HepG2 (cell line): ENCODE data around the gene NID2. TPM values are rescaled to one million over a fixed set of nuclear protein-coding genes. Genes with fewer than 3 reads are reported as not detected.

ENCODE experiments used
- ATAC-seq: fragments of 200-7000 bp; cut with Tn5 transposase; 3 replicates; pipeline ENCODE4 v1.9.1; 2020; ENCODE audit warnings: mild to moderate bottlenecking, moderate library complexity
- BruUV-seq: library from RNA; stranded (reverse); fragments of 400-500 nt; replicated peaks from 2 replicates; lab custom pipeline; 2021; lab: Mats Ljungman, UMichigan
- CTCF ChIA-PET: fragments of 300-600 bp; formaldehyde crosslinking; extraction: SDS; loops from one replicate; lab custom pipeline; 2021; ENCODE audit warnings: low total read pairs, inconsistent platforms, low intra/inter-chr PET ratio; lab: Yijun Ruan, JAX
- POLR2A ChIA-PET: fragments of 350-600 bp; sonication (Branson Sonifier 250); formaldehyde crosslinking; loops from one replicate; lab custom pipeline; 2020; ENCODE audit warnings: antibody characterized with exemption, inconsistent platforms; lab: Yijun Ruan, JAX
- DNase-seq: peaks from one replicate; pipeline ENCODE4 v3.0.0-alpha.2; 2015; ENCODE audit warnings: low spot score
- FAIRE-seq: peaks from 3 replicates; lab custom pipeline; 2011; peaks lifted over from hg19 to GRCh38; lab: Jason Lieb, UNC
- H2AFZ ChIP-seq: one replicate; pipeline ENCODE4 v1.6.1; 2011; ENCODE audit warnings: low read length, inconsistent platforms
- H3K27ac ChIP-seq: fragments of 300-600 bp; 3 replicates; pipeline ENCODE4 v1.8.0; 2011; ENCODE audit warnings: mixed run types, mild to moderate bottlenecking, mixed read lengths, low read length, inconsistent platforms; ENCODE audit not compliant: insufficient read depth; ENCODE audit errors: extremely low read length
- H3K27me3 ChIP-seq, 2 experiments: fragments of 200-600 bp in 1 of 2; 2 replicates in 1 of 2; 3 replicates in 1 of 2; pipeline versions ENCODE4 v1.6.0 to v1.8.0; 2011; ENCODE audit warnings: low read length in 2 of 2, mild to moderate bottlenecking in 2 of 2, moderate library complexity in 2 of 2, inconsistent platforms in 1 of 2; ENCODE audit not compliant: insufficient read depth in 2 of 2, control insufficient read depth in 1 of 2
- H3K36me3 ChIP-seq, 2 experiments: fragments of 200-600 bp in 1 of 2; replicated peaks in 1 of 2; 2 replicates in 1 of 2; 3 replicates in 1 of 2; pipeline versions ENCODE4 v1.5.1 to v1.8.0; 2011; ENCODE audit warnings: low read length in 2 of 2, inconsistent platforms in 1 of 2; ENCODE audit not compliant: insufficient read depth in 2 of 2, control insufficient read depth in 1 of 2
- H3K4me1 ChIP-seq: 2 replicates; pipeline ENCODE4 v1.5.1; 2012; ENCODE audit warnings: low read length, inconsistent platforms; ENCODE audit not compliant: insufficient read depth
- H3K4me2 ChIP-seq: 2 replicates; pipeline ENCODE4 v1.6.0; 2011; ENCODE audit warnings: low read depth, low read length, inconsistent platforms
- H3K4me3 ChIP-seq, 3 experiments: fragments of 200-600 bp in 1 of 3; sonication (generic), shearing (Covaris generic) in 1 of 3; replicated peaks in 1 of 3; 2 replicates each; pipeline ENCODE4 v1.5.1; 2011 to 2016; ENCODE audit warnings: low read length in 3 of 3, inconsistent platforms in 2 of 3, low read depth in 2 of 3, mild to moderate bottlenecking in 2 of 3, control low read depth in 1 of 3, mixed read lengths in 1 of 3; ENCODE audit not compliant: insufficient read depth in 1 of 3
- H3K79me2 ChIP-seq: one replicate; pipeline ENCODE4 v1.6.1; 2011; ENCODE audit warnings: low read length, inconsistent platforms; ENCODE audit not compliant: insufficient read depth
- H3K9ac ChIP-seq: 2 replicates; pipeline ENCODE4 v1.6.0; 2011; ENCODE audit warnings: mild to moderate bottlenecking, low read depth, low read length, inconsistent platforms; ENCODE audit not compliant: insufficient read depth
- H3K9me3 ChIP-seq: 2 replicates; pipeline ENCODE4 v1.5.1; 2012; ENCODE audit warnings: mild to moderate bottlenecking, low read length
- H4K20me1 ChIP-seq: 2 replicates; pipeline ENCODE4 v1.6.0; 2011; ENCODE audit warnings: inconsistent platforms, mild to moderate bottlenecking, low read length, moderate library complexity; ENCODE audit not compliant: insufficient read depth
- AGO1 ChIP-seq: fragments of 200-400 bp; formaldehyde crosslinking; IDR thresholded peaks from 2 replicates; pipeline ENCODE4 v1.6.1; 2017; ENCODE audit warnings: mild to moderate bottlenecking, low read depth, low read length, moderate library complexity; ENCODE audit not compliant: poor library complexity, severe bottlenecking
- ATAD3A ChIP-seq: sonication (generic); formaldehyde crosslinking; IDR thresholded peaks from 2 replicates; pipeline ENCODE4 v1.4.0; 2020; ENCODE audit warnings: missing genetic modification reagents
- HCFC1 ChIP-seq: fragments of 150-350 bp; IDR thresholded peaks from 2 replicates; pipeline ENCODE4 v1.6.1; 2014; ENCODE audit warnings: low read depth, low read length
- MATR3 ChIP-seq: sonication (generic); formaldehyde crosslinking; IDR thresholded peaks from 2 replicates; pipeline ENCODE4 v1.4.0; 2020; ENCODE audit warnings: missing genetic modification reagents
- PAX8 ChIP-seq: sonication (generic); formaldehyde crosslinking; IDR thresholded peaks from 2 replicates; pipeline ENCODE4 v1.8.0; 2022; ENCODE audit warnings: mild to moderate bottlenecking, missing genetic modification reagents, borderline replicate concordance
- RBFOX2 ChIP-seq: fragments of 200-400 bp; formaldehyde crosslinking; IDR thresholded peaks from 2 replicates; pipeline ENCODE4 v1.6.1; 2017; ENCODE audit warnings: low read depth, mild to moderate bottlenecking, low read length
- SMC3 ChIP-seq: IDR thresholded peaks from 2 replicates; pipeline ENCODE4 v1.6.1; 2011; ENCODE audit warnings: low read length, improper control_type of control experiment
- TAF15 ChIP-seq: fragments of 200-400 bp; formaldehyde crosslinking; IDR thresholded peaks from one replicate; pipeline ENCODE4 v1.6.1; 2018; ENCODE audit warnings: mild to moderate bottlenecking, low read depth, low read length; ENCODE audit not compliant: poor library complexity, severe bottlenecking
- ZBTB1 ChIP-seq: sonication (generic); formaldehyde crosslinking; IDR thresholded peaks from 2 replicates; pipeline ENCODE4 v1.4.0; 2020; ENCODE audit warnings: missing genetic modification reagents, borderline replicate concordance
- ZBTB20 ChIP-seq: sonication (generic); formaldehyde crosslinking; IDR thresholded peaks from 2 replicates; pipeline ENCODE4 v1.8.1; 2023; ENCODE audit warnings: missing genetic modification reagents, low read depth, mild to moderate bottlenecking, borderline replicate concordance
- ZEB1 ChIP-seq: IDR thresholded peaks from 2 replicates; pipeline ENCODE4 v1.6.1; 2012; ENCODE audit warnings: mild to moderate bottlenecking, low read depth, inconsistent platforms; ENCODE audit not compliant: insufficient replicate concordance
- ZNF329 ChIP-seq: sonication (generic); formaldehyde crosslinking; IDR thresholded peaks from 2 replicates; pipeline ENCODE4 v1.9.0; 2021; ENCODE audit warnings: low read depth, mild to moderate bottlenecking, missing genetic modification reagents
- ZNF460 ChIP-seq: sonication (generic); formaldehyde crosslinking; IDR thresholded peaks from 2 replicates; pipeline ENCODE4 v1.5.1; 2020; ENCODE audit warnings: missing genetic modification reagents, mild to moderate bottlenecking, borderline replicate concordance
- ZNF547 ChIP-seq: sonication (generic); formaldehyde crosslinking; IDR thresholded peaks from 2 replicates; pipeline ENCODE4 v1.5.1; 2020; ENCODE audit warnings: mild to moderate bottlenecking, missing genetic modification reagents
- ZNF850 ChIP-seq: sonication (generic); formaldehyde crosslinking; conservative IDR thresholded peaks from 2 replicates; pipeline ENCODE4 v1.9.0; 2021; ENCODE audit warnings: mild to moderate bottlenecking, missing genetic modification reagents
- WGBS: methylation state at CpG from one replicate; pipeline ENCODE4 v1.1.6; 2017; ENCODE audit warnings: low lambda C conversion rate; 5-methylcytosine and 5-hydroxymethylcytosine counted together
- in situ Hi-C: cut with HindIII; loops from 2 replicates; pipeline ENCODE4 v1.10.0; 2017; ENCODE audit warnings: low pct_unique_long_range_greater_than_20kb; ENCODE audit not compliant: extremely low pct_ligation_motif_present
- intact Hi-C: fragments of 100-400 bp; cut with micrococcal nuclease; formaldehyde crosslinking; loops from one replicate; pipeline ENCODE4 v1.10.0; 2022; ENCODE audit not compliant: unreplicated experiment
- polyA plus RNA-seq, 8 experiments: library from polyadenylated mRNA; depleted of rRNA in 3 of 8; stranded (reverse) in 7 of 8; unstranded in 1 of 8; fragments of >200 nt; fragmentation: Illumina TruSeq in 4 of 8; extraction: Trizol in 4 of 8; gene quantifications; 2 replicates each; pipeline versions ENCODE4 v1.2.1 to v1.2.3, GENCODE V29; 2011 to 2016; ENCODE audit warnings: low read depth in 4 of 8, missing spikeins in 1 of 8, mixed read lengths in 1 of 8; ENCODE audit not compliant: insufficient read depth in 1 of 8
- total RNA-seq, 5 experiments: library from RNA; depleted of rRNA; stranded (reverse); fragments of >200 nt; fragmentation: Illumina TruSeq; extraction: Trizol; gene quantifications; 2 replicates each; pipeline ENCODE4 v1.2.3, GENCODE V29; 2016; ENCODE audit warnings: low read depth in 1 of 5
- TF ChIP-seq, protein P1 (sequence below): sonication (generic); formaldehyde crosslinking; IDR thresholded peaks from 2 replicates; pipeline ENCODE4 v1.8.0; 2022; ENCODE audit warnings: missing genetic modification reagents, mild to moderate bottlenecking, borderline replicate concordance
- TF ChIP-seq, protein P2 (sequence below), 2 experiments: IDR thresholded peaks; 2 replicates each; pipeline ENCODE4 v1.6.1; 2011 to 2012; ENCODE audit warnings: low read length in 2 of 2, borderline replicate concordance in 1 of 2, low read depth in 1 of 2, mild to moderate bottlenecking in 1 of 2, moderate library complexity in 1 of 2
- TF ChIP-seq, protein P3 (sequence below): sonication (generic); formaldehyde crosslinking; IDR thresholded peaks from 2 replicates; pipeline ENCODE4 v1.4.0; 2020; ENCODE audit warnings: mild to moderate bottlenecking, low read depth, missing genetic modification reagents

Gene NID2
- total and polyA plus RNA-seq, 2 of the 13 experiments (the other 11 are each of a cell fraction or from before 2014, with no cell fraction given), result 0.11 TPM; not detected in 1

DNA sequence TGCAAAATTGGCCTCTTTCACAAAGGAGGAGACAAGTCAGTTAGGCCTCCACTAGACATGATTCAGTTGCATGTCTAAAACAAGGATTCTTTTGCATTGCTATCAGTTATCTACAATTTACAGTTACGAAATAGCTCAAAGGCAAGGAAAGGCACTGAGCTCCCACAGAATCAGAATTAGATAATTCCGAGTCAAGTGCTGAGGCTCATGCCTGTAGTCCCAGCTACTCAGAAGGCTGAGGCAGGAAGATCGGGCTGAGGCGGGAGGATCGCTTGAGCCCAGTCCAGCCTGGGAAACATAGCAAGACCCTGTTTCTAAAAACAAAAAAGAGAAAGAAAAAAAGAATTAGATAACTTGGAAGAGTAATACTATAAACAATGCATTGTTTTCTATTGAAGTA is 91.8 kb downstream of the NID2 start (continued):
- TF ChIP-seq, protein P1, sequence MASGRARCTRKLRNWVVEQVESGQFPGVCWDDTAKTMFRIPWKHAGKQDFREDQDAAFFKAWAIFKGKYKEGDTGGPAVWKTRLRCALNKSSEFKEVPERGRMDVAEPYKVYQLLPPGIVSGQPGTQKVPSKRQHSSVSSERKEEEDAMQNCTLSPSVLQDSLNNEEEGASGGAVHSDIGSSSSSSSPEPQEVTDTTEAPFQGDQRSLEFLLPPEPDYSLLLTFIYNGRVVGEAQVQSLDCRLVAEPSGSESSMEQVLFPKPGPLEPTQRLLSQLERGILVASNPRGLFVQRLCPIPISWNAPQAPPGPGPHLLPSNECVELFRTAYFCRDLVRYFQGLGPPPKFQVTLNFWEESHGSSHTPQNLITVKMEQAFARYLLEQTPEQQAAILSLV, result no peak

DNA sequence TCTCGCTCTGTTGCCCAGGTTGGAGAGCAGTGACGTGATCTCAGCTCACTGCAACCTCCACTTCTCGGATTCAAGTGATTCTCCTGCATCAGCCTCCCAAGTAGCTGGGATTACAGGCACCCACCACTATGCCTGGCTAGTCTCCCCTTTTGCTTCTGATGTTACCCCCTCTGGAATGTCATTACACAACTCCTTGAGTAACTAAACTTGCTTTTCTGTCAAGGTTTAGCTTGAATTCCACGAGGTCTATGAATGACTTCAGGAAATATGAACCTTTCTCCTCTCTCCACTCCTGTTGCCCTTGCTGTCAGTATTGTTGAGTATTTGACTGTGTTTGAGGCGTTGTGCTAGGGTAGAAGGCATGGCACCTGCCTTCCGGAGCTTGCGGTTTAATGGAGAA is 96.3 kb downstream of the NID2 start:
- no TSS peak for BruUV-seq
- in situ Hi-C loops, result no loop called here
- DNase-seq, result no peak
- no peaks in the 10 kb centered on the region for H4K20me1 ChIP-seq
- H3K9me3 ChIP-seq, result no peaks in the 10 kb centered on the region
- no peak overlapping the region for H3K9ac ChIP-seq
- H3K4me2 ChIP-seq, result no peak overlapping the region
- POLR2A ChIA-PET, result no interaction called here
- no peak overlapping the region for H3K27ac ChIP-seq
- ATAC-seq, result no peak
- peaks cover 4 to 26% of the 10 kb centered on the region in 2 experiments; a peak in 3 of 5 replicates for H3K27me3 ChIP-seq
- H3K79me2 ChIP-seq, result no peaks in the 10 kb centered on the region
- TF ChIP-seq MATR3 (CRISPR knock-in tag) (no peak), ZNF329 (CRISPR knock-in tag) (no peak), TAF15 (no peak), HCFC1 (no peak), ZNF460 (CRISPR knock-in tag) (no peak), PAX8 (CRISPR knock-in tag) (no peak), RBFOX2 (no peak), ZEB1 (no peak), SMC3 (no peak), ZBTB1 (no peak), ZBTB20 (CRISPR knock-in tag) (no peak), ZNF850 (CRISPR knock-in tag) (no peak), ZNF547 (CRISPR knock-in tag) (no peak), AGO1 (no peak), ATAD3A (CRISPR knock-in tag) (no peak)
- TF ChIP-seq, protein P2, sequence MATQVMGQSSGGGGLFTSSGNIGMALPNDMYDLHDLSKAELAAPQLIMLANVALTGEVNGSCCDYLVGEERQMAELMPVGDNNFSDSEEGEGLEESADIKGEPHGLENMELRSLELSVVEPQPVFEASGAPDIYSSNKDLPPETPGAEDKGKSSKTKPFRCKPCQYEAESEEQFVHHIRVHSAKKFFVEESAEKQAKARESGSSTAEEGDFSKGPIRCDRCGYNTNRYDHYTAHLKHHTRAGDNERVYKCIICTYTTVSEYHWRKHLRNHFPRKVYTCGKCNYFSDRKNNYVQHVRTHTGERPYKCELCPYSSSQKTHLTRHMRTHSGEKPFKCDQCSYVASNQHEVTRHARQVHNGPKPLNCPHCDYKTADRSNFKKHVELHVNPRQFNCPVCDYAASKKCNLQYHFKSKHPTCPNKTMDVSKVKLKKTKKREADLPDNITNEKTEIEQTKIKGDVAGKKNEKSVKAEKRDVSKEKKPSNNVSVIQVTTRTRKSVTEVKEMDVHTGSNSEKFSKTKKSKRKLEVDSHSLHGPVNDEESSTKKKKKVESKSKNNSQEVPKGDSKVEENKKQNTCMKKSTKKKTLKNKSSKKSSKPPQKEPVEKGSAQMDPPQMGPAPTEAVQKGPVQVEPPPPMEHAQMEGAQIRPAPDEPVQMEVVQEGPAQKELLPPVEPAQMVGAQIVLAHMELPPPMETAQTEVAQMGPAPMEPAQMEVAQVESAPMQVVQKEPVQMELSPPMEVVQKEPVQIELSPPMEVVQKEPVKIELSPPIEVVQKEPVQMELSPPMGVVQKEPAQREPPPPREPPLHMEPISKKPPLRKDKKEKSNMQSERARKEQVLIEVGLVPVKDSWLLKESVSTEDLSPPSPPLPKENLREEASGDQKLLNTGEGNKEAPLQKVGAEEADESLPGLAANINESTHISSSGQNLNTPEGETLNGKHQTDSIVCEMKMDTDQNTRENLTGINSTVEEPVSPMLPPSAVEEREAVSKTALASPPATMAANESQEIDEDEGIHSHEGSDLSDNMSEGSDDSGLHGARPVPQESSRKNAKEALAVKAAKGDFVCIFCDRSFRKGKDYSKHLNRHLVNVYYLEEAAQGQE (IDR thresholded peaks at IDR 0.05; ENCODE audit: borderline replicate concordance in 1 of 2, low read depth in 1 of 2, low read length in 2 of 2), result no peak
- TF ChIP-seq, protein P3, sequence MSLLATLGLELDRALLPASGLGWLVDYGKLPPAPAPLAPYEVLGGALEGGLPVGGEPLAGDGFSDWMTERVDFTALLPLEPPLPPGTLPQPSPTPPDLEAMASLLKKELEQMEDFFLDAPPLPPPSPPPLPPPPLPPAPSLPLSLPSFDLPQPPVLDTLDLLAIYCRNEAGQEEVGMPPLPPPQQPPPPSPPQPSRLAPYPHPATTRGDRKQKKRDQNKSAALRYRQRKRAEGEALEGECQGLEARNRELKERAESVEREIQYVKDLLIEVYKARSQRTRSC (CRISPR knock-in tag), result no peak
- TF ChIP-seq, all 625 proteins: peak for 0
- no peak overlapping the region for H2AFZ ChIP-seq
- no peak overlapping the region for H3K4me3 ChIP-seq
- no peaks in the 10 kb centered on the region for H3K4me1 ChIP-seq
- 29% methylated on average over 7 of the region's 7 CpGs for WGBS
- CTCF ChIA-PET, result no interaction called here
- intact Hi-C loops, result no loop called here
- no peaks in the 10 kb centered on the region for H3K36me3 ChIP-seq
- no peak for FAIRE-seq
